ENCODE data around the gene RBBP9.
"Not testable (repeated sequence)": the region's sequence is repeated elsewhere in the genome, so short reads cannot be mapped to it uniquely, and the experiment has no call there.

The RBBP9 gene

GRCh38 chr20:18496740-18497592 lies at the start of gene RBBP9:
Gene RBBP9 (minus strand): TSS chr20:18497225. CDS start chr20:18497167, 58 bp downstream.
- DNase-seq: peak; percentile 78 to 84

DNA sequence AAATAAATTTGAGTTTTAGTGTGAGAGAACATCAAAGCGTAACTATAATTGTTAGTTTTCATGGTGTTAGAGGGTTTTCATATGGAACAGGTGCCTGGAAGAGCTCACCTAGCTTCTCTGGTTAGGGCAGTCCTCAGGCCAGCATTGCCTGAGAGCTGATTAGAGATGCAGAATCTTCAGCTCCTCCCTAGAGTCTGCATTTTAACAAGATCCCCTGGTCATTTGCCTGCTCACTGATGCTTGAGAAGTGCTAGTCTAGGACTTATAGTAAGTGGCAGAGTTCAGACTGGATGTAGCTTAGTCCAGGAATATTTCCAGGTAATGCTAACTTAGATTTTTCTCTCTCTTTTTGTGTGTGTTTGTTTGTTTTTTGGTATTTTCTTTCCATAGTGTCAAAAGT lies 48.5 kb upstream of the RBBP9 start:
- no peak for DNase-seq

- no peak for DNase-seq
Measured at GRCh38 chr20:18543932-18544331, 46.9 kb upstream of the RBBP9 start.

GRCh38 chr20:18543216-18543615 lies 46.2 kb upstream of the RBBP9 start:
- no peak for DNase-seq

DNA sequence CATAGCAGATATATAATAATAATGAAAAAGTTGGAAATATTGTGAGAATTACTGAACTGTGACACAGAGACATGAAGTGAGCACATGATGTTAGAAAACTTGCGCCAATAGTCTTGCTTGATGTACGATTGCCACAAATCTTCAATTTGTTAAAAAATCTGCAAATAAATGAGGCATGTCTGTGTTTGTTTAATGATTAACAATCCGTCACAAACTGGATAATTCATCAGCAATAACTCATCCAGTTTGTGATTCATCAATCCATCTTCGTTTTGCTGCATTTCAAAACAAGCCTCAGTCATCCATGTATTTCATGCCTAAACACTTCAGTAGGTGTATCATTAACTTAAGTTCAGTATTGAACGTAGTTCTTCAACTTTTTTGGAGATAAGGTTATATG lies 44.7 kb upstream of the RBBP9 start:
- DNase-seq: no peak

GRCh38 chr20:18537651-18538050 lies 40.6 kb upstream of the RBBP9 start:
- DNase-seq: no peak

DNA sequence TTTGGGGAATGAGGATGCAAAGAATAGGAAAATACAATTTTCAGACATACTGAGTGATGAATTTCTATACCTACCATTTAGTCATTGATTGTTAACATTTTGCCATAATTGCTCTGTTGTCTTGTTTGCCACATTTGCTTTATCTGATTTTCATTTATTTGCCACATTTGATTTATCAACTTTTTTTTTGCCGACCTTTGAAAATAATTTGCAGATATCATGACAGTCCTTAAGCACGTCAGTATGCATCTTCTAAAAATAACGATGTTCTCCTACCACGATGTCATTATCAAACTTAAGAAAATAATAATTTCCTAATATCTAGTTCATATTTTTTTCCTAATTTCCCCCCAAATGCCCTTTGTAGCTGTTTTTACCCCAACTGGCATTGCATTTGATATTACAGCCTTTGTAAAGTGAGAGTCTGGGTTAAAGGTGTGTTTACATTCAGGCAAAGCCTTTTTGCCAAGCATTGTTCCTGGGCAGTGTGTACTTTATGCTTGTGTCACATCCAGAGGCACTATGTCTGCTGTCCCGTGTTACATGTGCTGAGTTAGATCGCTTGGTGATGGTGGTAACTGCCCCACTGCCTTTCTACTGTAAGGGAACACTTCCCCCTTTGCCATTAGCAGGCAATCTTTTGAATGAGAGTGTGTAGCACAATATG lies 37.1 kb upstream of the RBBP9 start:
- DNase-seq: no peak

- no peak for DNase-seq
Measured at GRCh38 chr20:18533491-18533890, 36.5 kb upstream of the RBBP9 start.

DNA sequence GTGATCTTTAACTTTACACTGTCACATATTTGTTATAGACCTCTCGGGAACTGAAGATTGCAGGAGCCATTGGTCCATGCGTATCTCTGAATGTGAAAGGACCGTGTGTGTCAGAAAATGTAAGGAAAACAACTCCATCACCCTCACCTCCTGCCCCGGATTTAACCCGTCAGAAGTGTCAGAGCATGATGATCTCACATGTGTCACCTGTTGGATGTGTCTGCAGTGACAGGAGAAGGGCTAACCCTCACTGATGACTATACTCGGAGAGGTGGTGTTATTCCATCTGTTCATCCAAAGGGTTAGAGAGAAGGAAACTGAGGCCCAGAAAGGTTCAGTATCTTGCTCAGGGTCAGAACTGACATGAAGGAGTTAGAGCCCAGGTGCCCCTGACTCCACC lies 35.6 kb upstream of the RBBP9 start:
- no peak for DNase-seq

- DNase-seq: no peak
Measured at GRCh38 chr20:18529041-18529440, 32.0 kb upstream of the RBBP9 start.

DNA sequence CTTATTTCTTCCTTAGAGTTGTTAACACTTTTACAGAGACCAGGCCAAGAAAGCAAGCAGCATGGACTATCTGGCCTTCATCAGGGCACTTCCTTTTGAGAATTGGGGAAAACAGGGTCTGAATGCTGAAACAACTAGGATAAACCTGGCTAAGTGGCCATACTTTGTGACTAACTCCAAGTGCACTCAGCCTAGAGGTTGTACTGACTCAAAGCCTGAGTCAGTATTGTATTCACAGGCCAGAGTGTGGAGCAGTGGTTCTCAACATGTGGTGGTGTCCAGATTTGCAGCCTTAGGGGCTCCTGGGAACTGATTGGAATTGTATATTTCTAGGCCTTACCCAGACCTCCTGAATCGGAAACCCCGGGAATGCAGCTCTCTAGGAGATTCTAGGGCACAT lies 30.8 kb upstream of the RBBP9 start:
- no peak for DNase-seq

DNA sequence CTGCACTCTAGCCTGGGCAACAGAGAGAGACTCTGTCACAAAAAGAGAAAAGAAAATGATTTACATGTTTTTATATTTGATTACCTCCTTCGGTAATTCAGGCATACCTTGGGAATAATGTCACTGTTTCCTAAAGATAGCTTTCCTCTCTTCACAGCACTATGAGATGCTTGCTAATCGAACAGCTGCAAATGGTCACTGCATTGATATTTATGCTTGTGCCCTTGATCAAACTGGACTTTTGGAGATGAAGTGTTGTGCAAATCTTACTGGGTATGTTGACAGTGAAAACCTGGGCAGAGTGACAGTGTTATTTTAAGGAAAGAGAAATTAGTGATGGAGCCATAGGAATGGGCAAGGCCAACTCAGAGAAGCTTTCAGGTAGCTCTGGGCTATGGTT lies 30.3 kb upstream of the RBBP9 start:
- DNase-seq: no peak

GRCh38 chr20:18526761-18527160 lies 29.7 kb upstream of the RBBP9 start:
- DNase-seq: not testable (repeated sequence)

GRCh38 chr20:18524646-18525045 lies 27.6 kb upstream of the RBBP9 start:
- no peak for DNase-seq

DNA sequence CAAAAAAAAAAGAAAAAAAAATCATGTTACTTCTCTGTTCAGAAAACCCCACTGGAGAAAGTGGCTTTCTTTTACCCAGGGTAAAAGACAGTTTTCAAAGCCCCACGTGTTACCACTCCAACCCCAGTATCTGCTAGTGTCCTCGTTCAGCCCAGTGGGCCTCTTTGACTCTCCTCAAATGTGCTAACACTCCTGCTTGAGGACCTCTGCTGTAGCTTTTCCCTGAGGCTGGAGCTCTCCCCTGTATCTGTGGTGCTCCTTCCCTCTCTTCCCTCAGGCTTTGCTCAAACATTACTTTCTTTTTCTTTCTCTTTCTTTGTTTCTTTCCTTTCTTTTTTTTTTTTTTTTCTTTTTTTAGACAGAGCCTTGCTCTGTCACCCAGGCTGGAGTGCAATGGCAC lies 26.0 kb upstream of the RBBP9 start:
- DNase-seq: no peak

- DNase-seq: not testable (repeated sequence)
Measured at GRCh38 chr20:18522066-18522465, 25.0 kb upstream of the RBBP9 start.

DNA sequence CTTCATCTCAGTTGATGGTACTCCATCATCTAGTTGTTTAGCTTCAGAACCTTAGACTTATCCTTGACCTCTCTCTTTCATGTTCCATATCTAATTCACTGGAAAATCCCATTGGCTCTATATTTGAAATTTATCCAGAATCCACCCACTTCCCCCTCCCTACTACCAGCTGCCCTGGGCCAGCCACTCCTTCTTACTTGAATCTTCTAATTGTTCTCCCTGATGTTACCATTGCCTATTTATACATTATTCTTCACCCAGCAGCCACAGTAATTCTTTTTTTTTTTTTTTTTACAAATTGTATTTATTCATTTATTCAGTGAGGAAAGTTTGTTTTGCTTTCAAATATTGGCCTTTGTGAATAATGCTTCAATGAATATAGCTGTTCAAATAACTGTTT lies 18.9 kb upstream of the RBBP9 start:
- DNase-seq: no peak

- DNase-seq: no peak
Measured at GRCh38 chr20:18514127-18514526, 17.1 kb upstream of the RBBP9 start.

DNA sequence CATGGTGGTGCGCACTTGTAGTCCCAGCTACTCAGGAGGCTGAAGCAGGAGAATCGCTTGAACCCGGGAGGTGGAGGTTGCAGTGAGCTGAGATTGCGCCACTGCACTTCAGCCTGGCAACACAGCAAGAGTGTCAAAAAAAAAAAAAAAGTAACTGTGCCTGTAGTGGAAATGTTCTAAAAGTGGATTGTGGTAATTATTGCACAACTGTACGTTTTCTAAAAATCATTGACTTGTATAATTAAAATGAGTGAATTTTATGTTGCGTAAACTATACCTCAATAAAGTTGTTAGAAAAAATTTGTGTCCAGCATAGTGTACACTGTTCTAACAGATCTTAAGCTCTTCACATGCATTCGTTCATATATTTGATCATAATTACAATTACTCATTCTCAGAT lies 16.2 kb upstream of the RBBP9 start:
- DNase-seq: no peak

GRCh38 chr20:18511571-18511970 lies 14.5 kb upstream of the RBBP9 start:
- DNase-seq: no peak

DNA sequence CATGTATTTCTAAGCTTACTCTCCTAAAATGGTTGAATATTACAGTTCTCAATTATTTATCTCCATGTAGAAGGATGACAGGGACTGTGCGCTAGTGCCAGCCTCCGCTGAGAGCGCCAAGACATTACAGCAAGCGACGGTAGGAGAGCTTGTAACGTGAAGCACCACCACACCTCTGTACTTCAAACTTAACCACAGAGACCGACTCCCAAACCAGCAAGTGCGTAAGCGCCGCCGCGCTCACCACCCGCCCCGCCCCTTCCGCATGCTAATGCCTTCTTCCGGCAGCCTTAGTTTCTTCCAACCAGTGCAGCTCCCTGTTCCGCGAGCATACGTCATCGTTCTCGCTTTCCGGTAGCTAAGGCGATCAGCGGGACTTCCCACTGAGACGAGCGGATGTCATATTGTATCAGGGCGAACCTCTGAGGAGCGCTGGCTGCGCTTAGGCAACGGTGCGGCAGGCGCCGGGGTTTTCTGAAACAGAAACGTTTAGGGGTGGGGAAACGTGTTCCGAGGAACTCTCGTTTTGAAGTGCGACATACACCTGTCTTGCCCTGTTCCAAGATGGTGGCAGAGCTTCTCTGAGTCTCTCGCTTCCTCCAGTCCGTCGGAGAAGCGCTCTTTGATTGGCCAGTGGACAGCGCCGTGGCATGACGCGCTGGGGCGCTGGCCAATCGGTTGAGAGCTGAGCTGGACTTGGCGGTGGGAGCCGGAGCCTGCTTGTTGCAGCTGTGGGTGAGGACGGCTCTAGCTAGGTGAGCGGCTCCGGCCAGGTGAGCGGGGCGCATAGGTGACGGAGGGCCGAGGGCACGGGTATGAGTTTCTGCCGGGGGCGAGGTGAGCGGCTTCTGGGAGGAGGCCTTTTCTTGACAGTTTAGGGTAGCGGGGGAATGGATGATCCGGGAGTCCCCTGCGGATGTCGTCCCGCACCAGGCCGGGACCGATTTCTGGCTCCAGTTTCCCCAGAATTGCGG lies 10.5 kb upstream of the RBBP9 start, which contains the start of gene SEC23B:
Gene SEC23B, plus strand, starts transcription at position 723 of the 974 bp plus-strand sequence. CDS start 2,896 bp downstream, outside the sequence.
- peak; percentile 98 for DNase-seq

DNA sequence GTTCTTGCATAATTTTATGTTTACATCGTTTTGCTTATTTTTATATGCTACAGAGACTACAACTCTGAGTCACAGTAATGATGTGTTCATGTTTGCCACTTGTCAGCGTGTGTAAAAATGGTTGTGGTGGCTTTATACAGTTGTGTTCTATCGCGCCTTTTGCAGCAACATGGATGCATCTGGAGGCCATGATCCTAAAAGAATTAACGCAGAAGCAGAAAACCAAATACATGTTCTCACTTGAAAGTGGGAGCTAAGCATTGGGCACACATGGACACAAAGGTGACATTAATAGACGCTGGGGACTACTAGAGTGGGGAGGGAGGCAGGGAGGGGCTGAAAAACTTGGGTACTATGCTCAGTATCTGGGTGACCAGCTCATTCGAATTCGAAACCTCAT lies 9.7 kb upstream of the RBBP9 start:
- peak in 1 of 2 donors; percentile 5 for DNase-seq

DNA sequence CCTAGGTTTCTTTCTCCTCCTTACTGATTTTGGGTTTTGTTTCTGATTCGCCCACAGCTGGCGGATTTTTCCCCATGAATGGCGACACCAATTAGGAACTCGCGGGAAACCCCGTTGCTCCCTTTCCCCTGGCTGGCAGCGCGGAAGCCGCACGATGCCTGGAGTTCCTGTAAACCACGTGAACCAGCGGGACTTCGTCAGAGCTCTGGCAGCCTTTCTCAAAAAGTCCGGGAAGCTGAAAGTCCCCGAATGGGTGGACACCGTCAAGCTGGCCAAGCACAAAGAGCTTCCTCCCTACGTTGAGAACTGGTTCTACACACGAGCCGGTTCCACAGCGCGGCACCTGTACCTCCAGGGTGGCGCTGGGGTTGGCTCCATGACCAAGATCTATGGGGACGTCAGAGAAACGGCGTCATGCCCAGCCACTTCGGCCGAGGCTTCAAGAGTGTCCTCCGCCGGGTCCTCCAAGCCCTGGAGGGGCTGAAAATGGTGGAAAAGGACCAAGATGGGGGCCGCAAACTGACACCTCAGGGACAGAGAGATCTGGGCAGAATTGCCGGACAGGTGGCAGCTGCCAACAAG lies 7.5 kb upstream of the RBBP9 start:
- no peak for DNase-seq
